LoVo (cell line): ENCODE results near the gene LAGE3.
A peak's percentile ranks its signal among the peaks of the same experiment; 100 is the strongest.
"Not testable (repeated sequence)": the region's sequence is repeated elsewhere in the genome, so short reads cannot be mapped to it uniquely, and the experiment has no call there.

Experiments used
- DNase-seq: peaks from one replicate; pipeline ENCODE4 v3.0.0-alpha.2; 2016; ENCODE audit warnings: low spot score

LAGE3 gene

GRCh38 chrX:154502098-154502497 lies 23.0 kb upstream of the LAGE3 start:
- no peak for DNase-seq

- not testable (repeated sequence) for DNase-seq
Measured at GRCh38 chrX:154501423-154501822, 22.3 kb upstream of the LAGE3 start.

GRCh38 chrX:154496591-154497137 lies 17.6 kb upstream of the LAGE3 start:
- not testable (repeated sequence) for DNase-seq

- no peak for DNase-seq
Measured at GRCh38 chrX:154495472-154495922, 16.4 kb upstream of the LAGE3 start.

GRCh38 chrX:154494715-154495114 lies 15.6 kb upstream of the LAGE3 start:
- no peak for DNase-seq

GRCh38 chrX:154490414-154491083 lies 11.5 kb upstream of the LAGE3 start, which contains the start of gene SLC10A3:
Gene SLC10A3, minus strand, starts transcription at chrX:154490629. Its CDS starts 1,689 bp downstream, at chrX:154488940.
- peak; percentile 83 for DNase-seq

GRCh38 chrX:154490021-154490413 lies 10.9 kb upstream of the LAGE3 start:
- peak; percentile 6 for DNase-seq

- no peak for DNase-seq
Measured at GRCh38 chrX:154489182-154489581, 10.1 kb upstream of the LAGE3 start.

- no peak for DNase-seq
Measured at GRCh38 chrX:154488336-154489075, 9.4 kb upstream of the LAGE3 start.

GRCh38 chrX:154487518-154488290 lies 8.6 kb upstream of the LAGE3 start:
- DNase-seq: no peak

GRCh38 chrX:154486396-154487207 lies 7.5 kb upstream of the LAGE3 start, which contains the start of gene UBL4A:
Gene UBL4A, minus strand, starts transcription at chrX:154486615. Its CDS starts 31 bp downstream, at chrX:154486584.
- peak; percentile 49 for DNase-seq

- no peak for DNase-seq
Measured at GRCh38 chrX:154486052-154486395, 6.9 kb upstream of the LAGE3 start.

- no peak for DNase-seq
Measured at GRCh38 chrX:154485150-154486051, 6.3 kb upstream of the LAGE3 start.

- no peak for DNase-seq
Measured at GRCh38 chrX:154484255-154485149, 5.4 kb upstream of the LAGE3 start.

GRCh38 chrX:154483325-154483724 lies 4.2 kb upstream of the LAGE3 start:
- no peak for DNase-seq

GRCh38 chrX:154482786-154483185 lies 3.7 kb upstream of the LAGE3 start:
- no peak for DNase-seq

GRCh38 chrX:154481911-154482601 lies 3.0 kb upstream of the LAGE3 start:
- no peak for DNase-seq

- no peak for DNase-seq
Measured at GRCh38 chrX:154481195-154481594, 2.1 kb upstream of the LAGE3 start.
